AG04449 (cell line): ENCODE measurements around the gene COX7A2L.

Experiments
- CTCF ChIA-PET: fragments of 350-600 bp; formaldehyde crosslinking; extraction: SDS; loops from one replicate; lab custom pipeline; 2021; ENCODE audit warnings: antibody characterized with exemption; lab: Yijun Ruan, JAX
- POLR2A ChIA-PET: fragments of 400-600, 350-600 bp; formaldehyde crosslinking; extraction: SDS; loops from one replicate; lab custom pipeline; 2020; ENCODE audit warnings: antibody characterized with exemption, inconsistent platforms; lab: Yijun Ruan, JAX
- DNase-seq: peaks from one replicate; pipeline ENCODE4 v3.0.0-alpha.2; 2010; ENCODE audit warnings: low read depth, low spot score
- H3K4me3 ChIP-seq: 2 replicates; pipeline ENCODE4 v1.5.1; 2011; ENCODE audit warnings: low read depth, mild to moderate bottlenecking, control low read depth, low read length
- CTCF ChIP-seq: IDR thresholded peaks from one replicate; pipeline ENCODE4 v1.5.1; 2011; ENCODE audit warnings: mild to moderate bottlenecking, moderate library complexity, low read length, control low read depth, inconsistent platforms; ENCODE audit not compliant: insufficient read depth; ENCODE audit errors: missing control alignments

Gene COX7A2L

DNA sequence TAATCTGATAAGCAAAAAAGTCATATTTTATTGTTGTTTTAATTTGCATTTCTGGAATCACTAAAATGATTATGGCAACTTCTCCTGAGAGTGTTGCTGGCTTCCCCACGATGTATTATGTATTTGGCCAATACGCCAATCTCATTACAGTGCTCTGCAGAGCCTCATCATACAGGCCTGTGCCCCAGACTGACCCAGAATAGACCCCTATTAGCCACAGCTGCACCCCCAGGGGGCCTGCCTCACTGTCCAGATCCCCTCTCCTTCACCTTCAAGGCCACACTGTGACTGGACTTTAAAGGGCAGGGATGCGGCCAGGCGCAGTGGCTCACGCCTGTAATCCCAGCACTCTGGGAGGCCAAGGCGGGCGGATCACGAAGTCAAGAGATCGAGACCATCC is 17.4 kb upstream of the COX7A2L start:
- DNase-seq = no peak
- POLR2A ChIA-PET = no interaction called here
- CTCF ChIA-PET = interaction anchor here (1.8 kb wide), 1 partner anchor 13 kb away, joined by 3 read pairs; no protein-coding TSS in a partner anchor
- H3K4me3 ChIP-seq = no peak overlapping the region
- TF ChIP-seq CTCF = no peak

DNA sequence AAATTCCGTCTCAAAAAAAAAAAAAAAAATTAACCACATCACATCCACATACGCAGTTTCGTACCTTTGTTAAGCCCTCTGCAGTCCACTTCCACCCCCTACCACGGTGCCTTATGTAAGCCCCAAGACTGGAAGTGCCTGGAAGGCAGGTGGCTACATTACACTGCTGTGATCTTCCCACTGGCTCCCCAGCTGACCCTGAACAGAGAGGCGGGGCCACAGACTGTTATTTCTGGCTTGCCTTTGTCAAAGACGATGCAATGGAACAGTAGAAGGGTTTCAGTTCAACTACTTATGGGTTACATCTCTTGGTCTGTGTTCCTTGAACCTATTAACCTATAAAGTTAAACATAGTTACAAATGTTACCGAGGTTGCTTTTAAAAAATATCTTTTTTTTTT is 15.7 kb upstream of the COX7A2L start:
- POLR2A ChIA-PET = no interaction called here
- no peak for TF ChIP-seq CTCF
- CTCF ChIA-PET = interaction anchor here (1.8 kb wide), 1 partner anchor 14 kb away, joined by 3 read pairs; no protein-coding TSS in a partner anchor
- no peak for DNase-seq
- H3K4me3 ChIP-seq = no peak overlapping the region

- no peak for DNase-seq
- CTCF ChIA-PET = interaction anchor here (1.2 to 1.3 kb wide), 2 partner anchors 10 to 15 kb away, joined by 3 to 4 read pairs; no protein-coding TSS in a partner anchor
- TF ChIP-seq CTCF = no peak
- POLR2A ChIA-PET = no interaction called here
- H3K4me3 ChIP-seq = no peak overlapping the region
Measured at GRCh38 chr2:42372474-42373200, 11.6 kb upstream of the COX7A2L start.

GRCh38 chr2:42371611-42372473 is 10.8 kb upstream of the COX7A2L start:
- ChIA-PET POLR2A (no interaction called here), CTCF (interaction anchor here (1.2 kb wide), 1 partner anchor 15 kb away, joined by 3 read pairs; no protein-coding TSS in a partner anchor)
- H3K4me3 ChIP-seq = no peak overlapping the region
- no peak for TF ChIP-seq CTCF
- DNase-seq = no peak

- ChIA-PET CTCF (no interaction called here), POLR2A (no interaction called here)
- TF ChIP-seq CTCF = no peak
- no peak overlapping the region for H3K4me3 ChIP-seq
- no peak for DNase-seq
Measured at GRCh38 chr2:42369532-42370229, 8.7 kb upstream of the COX7A2L start.
